Measurements from ENCODE around the gene RAPGEF1.

The RAPGEF1 gene

DNA sequence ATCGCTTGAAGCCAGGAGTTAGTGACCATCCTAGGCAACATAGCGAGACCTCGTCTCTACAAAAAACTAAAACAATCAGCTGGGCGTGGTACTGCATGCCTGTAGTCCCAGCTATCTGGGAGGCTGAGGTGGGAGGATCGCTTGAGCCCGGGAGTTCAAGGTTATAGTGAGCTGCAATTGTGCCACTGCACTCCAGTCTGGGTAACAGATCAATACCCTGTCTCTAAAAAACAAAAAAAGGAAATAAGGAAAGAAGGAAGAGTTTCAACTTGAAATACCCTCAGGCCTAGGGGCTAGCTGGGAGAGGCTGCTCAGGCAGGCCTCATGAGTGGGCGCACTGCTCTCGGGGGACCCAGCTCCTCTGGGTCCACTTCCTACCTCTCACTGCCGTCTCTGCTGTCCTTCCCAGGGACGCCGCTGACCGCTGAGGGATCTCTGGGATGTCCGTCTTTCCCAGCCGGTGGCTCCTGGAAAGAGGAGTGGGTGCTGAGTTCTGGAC lies 138.1 kb downstream of the RAPGEF1 start:
- DNase-seq: no peak

DNA sequence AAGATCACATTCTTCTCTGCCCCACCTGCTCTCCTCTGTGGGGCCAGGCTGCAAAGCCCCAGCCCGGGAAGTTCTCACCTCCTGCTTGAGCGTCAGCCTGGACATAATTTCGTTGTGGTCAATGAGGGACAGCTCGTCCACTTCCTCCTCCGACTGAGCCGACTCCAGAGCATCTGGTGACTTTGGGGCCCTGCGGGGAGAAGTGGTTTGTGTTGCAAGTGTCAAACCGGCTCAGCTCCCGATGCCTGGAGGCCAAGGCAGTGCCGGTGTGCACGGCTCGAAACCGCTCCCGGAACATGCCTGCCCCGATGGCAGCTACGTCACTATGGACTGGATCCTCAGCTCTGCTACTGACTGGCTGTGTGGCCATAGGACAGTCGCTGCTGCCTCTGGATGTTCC lies 141.8 kb downstream of the RAPGEF1 start:
- DNase-seq: peak; percentile 27

DNA sequence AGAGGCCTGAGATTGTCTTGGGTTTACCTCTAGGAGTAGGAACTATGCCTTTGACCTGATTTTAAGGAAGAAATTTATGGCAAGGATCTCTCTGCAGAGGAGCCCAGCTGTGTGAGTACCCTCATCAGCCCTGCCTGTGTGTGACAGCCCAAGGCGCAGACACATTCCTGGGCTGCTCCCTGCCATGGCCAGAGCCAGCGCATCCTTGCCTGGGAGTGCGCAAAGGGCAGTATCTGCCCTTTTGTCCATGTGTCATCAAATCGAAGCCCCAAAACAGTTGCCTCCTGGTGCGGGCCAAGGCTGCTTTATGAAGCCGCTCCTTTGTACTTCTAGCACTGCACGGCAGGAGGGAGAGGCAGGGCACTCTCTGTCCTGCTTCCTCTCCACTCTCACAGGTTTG lies 142.6 kb downstream of the RAPGEF1 start:
- DNase-seq: no peak

DNA sequence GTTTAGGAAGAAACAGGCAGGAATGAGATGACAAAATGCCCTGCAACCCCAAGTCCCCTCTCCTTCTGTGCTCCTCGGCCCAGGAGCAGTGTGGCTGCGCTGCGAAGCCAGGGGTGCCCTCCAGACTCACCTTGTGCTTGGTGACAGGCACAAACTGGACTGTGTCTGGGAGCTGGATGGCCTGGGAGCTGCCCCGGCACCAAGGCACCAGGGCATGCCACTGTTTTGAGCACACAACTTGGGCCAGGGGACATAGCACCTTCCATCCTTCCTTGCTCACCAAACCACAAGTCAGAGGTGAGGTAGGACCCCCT lies 143.5 kb downstream of the RAPGEF1 start:
- no peak for DNase-seq

DNA sequence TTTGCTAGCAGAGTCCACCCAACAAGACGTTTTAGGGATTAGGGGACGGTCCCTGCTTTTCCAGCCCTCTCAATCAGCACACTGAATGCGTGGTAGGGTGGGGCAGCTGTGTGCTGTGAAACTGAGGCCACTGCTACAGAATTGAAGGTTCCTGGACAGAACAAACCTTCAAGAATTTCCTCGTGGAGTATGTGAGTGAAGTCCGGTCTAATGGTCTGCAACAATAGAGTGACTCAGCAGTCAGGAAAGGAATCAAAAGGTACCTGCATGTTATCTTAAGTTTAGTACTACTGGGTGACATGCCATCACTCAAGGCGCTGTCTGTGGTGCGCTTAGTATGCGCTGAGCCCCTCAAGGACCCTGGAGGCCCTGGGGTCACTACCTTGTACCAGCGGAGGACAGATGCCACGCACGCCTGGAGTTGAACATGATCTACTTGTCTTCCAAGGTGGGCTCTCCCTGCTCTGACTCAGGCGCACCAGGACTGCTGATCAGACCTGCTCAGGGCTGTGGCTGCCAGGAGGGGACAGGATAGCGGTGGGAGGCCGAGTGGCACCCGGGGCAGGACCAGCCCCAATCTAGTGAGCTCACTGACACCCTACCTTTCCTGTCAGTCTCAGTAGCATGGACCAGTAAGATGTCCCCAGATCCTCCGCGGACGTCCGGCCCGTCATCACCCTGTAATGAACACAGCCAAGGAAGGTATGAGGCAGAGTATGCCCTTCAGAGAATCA lies 144.0 kb downstream of the RAPGEF1 start:
- no peak for DNase-seq

DNA sequence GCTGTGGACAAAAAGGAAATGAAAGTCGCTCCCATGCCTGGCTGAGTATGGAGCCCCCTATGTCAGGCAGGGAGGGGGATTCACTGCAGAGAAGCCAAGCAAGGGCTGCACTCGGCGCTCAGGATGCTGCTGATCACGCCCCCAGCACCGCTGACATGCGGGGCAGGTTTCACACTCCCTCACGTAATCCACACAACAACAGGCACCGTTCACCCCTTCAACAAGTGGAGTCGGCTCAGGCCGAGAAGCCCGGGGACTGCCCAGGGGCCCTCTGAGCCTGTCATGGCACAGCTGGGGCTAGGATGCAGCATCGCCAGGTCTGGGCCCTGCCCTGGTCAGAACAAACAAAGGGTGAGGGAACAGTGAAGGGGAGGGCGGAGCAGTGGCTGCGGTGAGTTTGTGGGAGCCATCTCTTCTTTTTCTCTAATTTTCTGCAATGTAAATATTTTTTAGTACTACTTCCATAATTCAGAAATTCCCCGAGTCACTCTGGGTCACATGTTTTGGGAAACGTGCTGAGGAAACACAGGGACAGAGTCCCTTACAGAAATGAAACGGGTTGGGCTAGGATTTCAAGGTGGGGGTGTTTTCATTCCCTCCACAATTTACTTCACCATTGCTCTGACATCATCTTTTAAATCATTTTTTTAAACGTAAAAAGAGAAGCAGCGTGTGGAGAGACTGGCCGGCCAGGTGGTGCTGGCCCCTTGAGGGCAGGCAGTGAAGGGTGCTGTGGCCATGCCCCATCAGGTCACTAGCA lies 144.8 kb downstream of the RAPGEF1 start:
- DNase-seq: no peak

DNA sequence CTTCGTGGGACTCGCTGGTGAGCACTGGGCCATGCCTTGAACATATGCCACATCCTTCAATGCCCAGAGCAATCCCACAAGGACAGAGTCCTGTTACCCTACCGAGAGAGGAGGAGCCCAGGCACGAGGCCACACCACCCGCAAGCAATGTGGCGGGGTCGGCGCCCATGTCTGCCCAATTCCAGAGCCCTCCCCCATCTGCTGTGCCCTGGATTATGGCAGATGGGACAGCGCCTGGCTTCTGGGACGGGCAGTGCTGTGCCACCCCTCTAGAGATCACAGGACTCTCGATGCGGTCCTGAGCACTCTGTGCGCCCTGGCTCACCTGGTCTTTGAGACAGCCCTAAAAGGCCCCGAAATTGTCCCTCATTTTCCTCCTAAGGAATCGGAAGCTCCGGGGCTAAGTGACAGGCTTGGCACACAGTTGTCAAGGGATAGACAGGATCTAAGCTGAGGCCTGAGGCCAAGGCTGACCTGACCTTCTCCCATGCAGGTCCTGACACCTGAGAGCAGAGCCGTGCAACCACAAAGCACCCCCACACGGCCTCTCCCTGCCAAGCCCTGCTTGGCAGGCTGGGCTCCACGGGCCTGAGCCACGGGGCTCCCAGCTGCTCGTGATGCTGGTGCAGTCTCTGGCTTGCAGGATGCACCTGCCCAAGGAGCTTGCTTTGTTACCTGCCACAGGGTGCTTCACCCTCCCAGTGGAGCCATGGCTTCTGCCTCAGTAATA lies 145.8 kb downstream of the RAPGEF1 start:
- no peak for DNase-seq

DNA sequence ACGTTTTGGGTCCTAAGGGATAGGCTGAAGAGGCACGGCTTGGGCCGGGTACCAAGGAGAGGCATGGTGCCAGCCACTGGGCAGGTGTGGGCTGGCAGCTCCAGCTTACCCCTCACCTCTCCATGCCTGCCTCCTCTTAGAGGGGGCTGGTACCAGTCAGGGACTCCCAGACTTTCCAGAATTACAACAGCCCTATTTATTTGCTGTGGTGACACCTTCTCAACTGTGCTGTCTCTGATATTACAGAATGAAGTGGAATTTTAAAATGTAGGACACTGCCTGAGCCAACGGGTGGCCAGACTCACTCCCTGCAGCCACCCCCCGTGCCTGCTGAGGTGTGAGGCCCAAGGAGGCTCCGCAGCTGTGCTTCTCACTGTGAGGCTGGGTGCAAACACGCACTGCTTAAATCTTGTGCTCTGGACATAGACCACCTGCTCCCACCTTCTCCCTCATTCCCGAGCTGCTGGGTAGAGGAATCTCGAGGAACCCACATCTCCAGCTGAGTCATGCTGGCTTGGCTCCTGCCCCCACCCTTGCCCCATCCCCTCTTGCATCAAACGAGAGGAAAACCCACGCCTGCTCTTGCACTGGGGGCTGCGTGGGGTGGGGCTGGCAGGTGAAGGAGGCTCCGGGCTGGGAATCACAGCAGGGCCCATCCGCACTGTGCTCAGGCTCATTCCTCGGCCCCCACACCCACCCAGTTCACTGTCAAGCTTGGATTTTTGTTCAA lies 146.6 kb downstream of the RAPGEF1 start:
- no peak for DNase-seq

DNA sequence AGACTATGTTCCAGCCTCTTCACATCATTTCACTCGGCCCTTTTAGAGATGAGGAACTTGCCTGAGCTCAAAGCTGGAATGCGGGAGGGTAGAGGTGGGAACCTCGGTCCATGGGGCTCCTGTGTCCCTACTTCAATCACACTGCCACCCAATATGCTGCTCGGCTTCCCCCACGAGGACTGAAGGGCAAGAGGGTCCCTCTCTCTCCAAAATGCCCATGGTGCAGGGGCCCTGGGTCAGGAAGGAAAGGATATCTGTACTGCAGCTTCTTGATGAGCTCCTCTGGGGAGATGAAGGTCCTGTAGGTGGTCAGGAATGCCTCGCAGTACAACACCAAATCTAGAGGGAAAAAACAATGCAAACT lies 148.0 kb downstream of the RAPGEF1 start:
- no peak for DNase-seq

DNA sequence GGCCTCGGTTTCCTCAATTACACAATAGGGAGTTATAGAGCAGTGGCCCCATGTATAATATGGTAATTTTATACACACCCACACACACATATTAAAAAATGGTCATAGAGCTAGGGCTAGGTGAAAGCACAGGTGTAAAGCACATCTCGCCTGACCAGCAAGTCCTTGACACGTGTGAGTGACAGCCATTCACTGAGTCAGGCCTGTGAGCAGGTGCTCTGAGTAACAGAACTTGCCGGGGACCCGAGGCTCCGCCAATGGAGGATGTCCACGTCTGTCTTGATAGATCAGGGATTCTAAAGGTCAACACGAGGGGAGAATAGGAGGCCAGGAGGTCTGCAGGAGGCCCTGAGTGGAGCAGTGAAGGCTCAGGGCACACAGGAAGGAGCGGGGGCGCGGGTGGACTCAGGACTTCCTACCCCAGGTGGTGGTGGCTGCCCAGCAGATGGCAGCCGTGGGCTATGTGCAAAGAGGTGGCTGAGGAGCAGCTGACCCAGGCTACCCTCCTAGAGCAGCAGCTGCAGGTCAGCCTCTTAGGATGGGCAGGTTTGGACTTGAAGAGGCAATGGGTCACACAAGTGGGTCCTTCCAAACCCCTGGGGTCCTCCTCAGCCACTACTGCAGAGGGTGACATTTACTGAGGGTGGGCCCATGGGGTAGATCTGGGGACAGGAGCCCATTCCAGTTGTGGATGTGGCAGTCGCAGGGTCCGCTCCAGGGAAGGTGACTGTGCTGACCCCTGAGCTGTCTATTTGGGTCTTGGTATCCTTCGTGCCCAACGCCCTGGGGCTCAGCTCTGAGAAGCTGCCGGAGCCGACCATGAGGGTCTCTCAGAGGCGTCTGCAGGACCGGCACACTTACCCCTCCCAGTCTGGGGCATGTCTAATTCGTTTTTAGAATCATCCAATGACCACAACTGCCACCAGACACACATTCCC lies 148.7 kb downstream of the RAPGEF1 start:
- DNase-seq: peak; percentile 79

DNA sequence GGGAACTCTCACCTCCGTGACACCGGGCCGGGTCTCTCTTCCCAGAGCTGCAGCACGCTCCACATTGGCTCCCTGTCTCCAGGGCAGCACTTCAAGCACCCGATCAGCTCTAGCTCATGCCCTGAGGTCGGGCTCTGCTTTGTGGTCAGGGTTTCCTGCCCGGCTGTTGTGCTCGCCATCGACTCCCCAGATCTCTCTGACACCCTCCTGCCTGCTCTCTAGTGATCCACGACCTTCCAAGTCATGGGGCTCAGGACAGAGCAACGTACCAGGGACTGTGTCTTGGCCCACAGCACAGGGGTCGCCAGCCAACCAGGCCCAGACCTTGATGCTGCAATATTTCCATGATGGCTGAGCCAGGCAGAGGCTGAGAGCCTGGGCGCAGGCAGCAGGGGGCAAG lies 149.4 kb downstream of the RAPGEF1 start:
- peak; percentile 25 for DNase-seq

DNA sequence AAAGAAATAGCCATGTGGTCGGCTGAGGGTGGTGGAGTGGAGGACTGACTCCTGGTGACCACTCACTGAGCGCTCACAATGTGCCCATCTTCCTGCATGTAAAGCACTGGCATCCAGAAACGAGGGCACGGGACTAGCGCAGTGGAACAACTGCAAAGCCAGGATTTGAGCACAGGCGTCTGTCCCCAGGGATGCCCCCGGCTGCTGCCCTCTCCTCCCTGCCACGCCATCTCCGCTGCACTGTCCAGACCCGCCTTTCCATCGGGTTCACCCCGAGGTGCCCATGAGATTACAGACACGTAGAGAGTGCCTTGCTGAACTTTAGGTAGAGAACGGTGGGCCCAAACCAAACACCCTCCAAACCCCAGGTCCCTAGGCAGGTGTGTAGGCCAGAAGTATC lies 149.9 kb downstream of the RAPGEF1 start:
- no peak for DNase-seq

DNA sequence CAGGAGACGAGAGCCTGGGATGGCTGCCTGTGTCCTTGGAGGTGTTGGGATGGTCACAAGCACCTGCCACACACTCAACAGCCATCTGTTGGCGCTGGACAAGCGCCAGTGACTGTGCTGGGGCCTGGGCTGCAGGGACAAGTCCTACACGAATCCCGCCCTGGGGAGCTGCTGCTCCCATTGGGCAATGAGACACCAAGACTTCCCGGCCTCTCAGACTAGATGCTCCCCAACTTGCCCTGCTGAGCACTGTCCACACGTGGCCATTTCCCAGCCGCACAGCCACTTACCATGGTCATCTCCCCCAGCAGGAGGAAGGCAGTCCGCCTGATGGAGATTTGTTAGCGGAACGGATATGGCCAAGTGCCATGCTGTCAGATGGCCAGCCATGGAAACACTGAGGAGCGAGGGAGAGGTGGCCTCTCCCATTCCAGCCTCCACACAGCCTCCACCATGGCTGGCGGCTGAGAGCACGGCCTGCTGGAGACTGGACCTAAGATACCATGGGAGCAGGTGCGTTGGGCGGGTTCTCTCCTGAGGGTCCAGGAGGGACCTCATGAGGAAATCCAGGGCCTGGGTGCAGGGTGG lies 150.7 kb downstream of the RAPGEF1 start:
- DNase-seq: no peak

DNA sequence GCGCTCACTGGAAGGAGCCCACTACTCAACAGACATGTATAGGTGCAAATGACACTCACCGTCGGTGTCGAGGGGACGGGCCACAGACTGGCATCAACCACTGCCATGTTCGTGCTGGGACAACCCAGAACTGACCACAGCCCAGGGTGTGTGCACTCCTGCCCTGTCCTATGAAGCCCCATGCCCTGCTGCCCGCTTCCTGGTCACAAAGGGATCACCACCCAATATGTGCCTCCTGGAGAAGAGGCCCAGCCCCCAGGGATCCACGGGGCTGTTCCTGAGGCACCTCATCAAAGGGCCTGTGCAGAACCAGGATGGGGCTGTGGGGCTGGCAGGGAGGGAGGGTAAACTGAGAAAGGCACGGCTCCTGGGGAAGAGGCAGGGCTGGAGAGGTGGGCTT lies 151.5 kb downstream of the RAPGEF1 start:
- no peak for DNase-seq

DNA sequence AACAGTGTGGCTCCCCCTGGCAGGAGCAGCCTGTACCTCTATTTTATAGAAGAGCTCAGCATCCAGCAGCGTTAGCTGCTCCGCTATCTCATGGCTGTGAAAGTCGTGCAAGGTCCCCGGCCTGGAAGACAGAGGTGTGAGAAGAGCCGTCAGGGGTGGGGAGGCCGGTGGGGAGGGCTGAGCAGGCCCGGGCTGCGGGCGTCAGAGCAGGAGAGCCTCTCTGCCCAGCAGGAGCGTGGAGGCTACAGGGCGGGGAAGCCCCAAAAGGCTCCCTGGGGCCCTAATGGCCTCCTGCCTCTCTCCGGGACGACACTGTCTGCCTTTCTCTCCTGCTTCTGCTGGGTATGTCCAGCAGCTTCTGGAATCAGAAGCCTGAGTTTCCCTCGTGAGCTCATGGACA lies 152.0 kb downstream of the RAPGEF1 start:
- DNase-seq: no peak

DNA sequence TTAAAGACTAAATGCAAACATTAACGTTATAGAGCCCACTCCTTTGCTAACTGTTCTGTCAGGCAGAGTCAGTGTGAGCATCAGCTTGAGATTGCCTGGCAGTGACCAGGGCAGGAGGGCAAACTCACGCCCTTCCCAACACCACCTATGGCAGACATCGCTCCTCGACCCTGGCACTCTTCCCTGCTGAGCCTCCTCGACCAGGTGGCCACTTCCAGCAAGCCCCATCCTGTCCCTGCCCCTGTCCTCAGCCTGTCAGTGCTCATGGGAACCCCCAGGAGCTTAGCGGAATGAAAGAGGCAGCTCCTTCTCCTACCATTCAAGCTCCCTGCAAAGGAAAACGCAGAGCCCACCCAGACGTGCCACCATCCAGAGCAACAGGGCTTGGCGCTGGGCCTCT lies 152.5 kb downstream of the RAPGEF1 start:
- DNase-seq: no peak

DNA sequence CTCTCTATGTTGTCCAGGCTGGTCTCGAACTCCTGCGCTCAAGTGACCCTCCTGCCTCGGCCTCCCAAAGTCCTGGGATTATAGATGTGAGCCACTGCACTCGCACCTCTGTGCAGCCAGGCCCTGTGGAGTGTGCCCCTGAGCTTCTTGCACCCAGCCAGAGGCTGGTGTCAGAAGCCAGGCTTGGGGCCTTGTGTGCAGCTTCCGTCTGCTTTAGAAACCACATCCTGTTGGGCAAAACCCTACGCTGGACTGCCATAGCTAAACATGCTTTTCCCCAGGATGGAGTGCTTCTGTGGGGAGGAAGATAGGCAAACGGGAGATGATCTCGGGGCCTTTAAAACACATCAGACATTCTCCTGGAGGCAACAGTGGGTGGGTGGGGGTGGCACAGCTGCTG lies 154.5 kb downstream of the RAPGEF1 start:
- peak; percentile 67 for DNase-seq

DNA sequence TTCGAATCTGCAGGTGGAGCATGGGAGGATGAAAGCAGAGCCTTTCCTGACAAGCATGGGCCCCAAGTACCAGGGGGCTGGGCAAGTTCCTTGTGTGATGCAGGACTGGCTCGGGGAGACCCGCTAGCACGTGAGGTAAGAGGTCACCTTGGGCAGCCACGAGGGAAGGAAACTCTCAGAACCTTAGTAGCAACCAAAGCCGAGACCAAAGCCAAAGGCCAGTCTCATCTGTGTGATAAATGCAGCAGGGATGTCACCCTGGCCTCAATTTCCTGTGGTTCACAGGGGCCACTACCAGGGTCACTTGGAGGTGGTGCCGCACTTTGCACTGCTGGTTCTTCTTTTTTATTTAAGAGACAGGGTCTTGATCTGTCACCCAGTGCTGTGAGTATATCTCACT lies 155.0 kb downstream of the RAPGEF1 start:
- DNase-seq: peak; percentile 18

DNA sequence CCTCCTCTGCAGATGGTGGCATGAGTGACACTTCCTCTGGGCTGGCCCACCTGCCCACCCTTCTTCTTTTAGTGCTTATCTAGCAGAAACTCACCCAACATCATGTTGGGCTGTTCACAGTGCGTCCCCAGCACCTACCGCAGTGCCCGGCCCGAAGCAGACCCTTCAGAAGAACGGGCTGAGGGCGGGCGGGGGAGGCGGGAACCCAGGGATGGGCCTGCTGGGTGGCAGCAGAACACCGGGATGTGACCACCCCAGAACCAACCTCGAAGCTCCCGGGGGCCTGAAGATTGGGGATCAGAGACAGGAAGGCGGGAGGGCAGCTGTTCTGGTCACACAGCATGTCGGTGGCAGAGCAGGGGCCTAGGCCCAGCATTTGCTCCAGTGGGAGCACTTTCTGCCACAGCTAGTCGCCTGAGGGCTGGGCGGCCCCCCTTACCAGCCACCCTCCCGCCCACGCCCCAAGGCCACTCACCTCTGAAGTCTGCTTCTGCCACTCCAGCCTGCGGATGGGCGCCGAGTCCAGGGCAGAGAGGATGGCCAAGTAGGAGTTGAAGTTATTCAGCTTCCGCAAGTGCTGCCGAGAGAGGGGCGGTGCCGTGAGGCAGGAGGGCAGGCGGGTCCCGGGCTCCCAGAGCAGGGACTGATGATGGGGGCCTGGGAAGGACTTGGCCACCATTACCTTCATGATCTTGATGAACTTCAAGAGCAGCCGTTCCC lies 155.9 kb downstream of the RAPGEF1 start:
- DNase-seq: no peak

DNA sequence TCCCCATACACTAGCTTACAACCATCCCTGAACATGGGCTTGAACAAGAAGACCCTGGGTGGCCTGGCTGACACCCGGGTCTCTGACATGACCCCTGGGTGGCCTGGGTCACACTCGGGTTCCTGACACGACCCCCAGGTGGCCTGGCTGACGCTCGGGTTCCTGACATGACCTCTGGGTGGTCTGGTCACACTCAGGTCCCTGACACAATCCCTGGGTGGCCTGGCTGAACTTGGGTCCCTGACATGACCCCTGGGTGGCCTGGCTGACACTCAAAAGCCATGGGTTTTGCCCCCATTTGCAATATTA lies 156.6 kb downstream of the RAPGEF1 start:
- no peak for DNase-seq
